ENCODE measurements around the gene CCDC82.

The CCDC82 gene

DNA sequence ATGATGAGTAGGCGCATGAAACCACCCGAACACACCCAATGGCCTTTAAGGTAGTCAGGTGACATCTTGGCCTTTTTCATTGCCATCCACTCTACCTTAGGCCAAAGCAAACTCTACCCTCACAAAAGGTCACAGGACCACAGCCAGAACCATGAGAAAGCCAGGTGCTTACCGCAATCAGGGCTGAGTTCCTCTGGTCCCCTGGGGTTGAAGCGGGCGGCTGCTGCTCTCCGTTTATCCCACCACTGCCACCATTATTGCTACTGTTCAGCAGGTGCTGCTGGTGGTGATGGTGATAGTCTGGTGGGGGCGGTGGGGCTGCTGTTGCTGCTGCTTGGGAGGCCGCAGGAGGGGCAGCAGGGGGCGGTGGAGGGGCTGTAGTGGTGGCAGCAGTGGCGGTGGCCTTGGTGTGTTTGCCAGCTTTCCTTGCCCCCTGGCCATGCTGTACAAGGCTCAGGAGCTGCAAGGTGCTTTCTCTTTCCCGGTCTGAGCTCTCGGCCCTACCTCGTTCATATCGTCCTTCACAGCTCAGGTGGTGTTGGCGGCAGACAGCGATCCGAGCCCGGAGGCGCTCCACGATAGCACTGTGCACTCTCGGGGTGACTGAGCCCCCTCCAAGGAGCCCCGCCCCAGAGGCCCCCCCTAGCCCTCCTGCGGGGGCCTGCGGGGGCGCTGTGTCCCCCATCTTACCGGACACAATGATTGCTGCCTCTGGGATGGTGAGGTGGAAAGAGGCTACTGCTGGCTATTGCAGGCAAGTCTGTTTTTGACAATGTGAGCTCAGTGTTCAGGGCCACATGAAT is 48.3 kb downstream of the CCDC82 start:
- no peak for DNase-seq (ENCODE audit: low spot score)
- Histone ChIP-seq H3K4me3 (ENCODE audit: severe bottlenecking) (peak overlapping the region; percentile 47), H3K4me1 (ENCODE audit: insufficient read depth, poor library complexity, severe bottlenecking) (peaks cover 35% of the 10 kb centered on the region), H3K27me3 (ENCODE audit: insufficient read depth, poor library complexity, severe bottlenecking) (no peaks in the 10 kb centered on the region), H3K27ac (ENCODE audit: poor library complexity, severe bottlenecking) (peak overlapping the region; percentile 55), H3K36me3 (ENCODE audit: low read depth) (no peaks in the 10 kb centered on the region), H3K9me3 (ENCODE audit: severe bottlenecking) (no peaks in the 10 kb centered on the region)
- TF ChIP-seq, protein P1, sequence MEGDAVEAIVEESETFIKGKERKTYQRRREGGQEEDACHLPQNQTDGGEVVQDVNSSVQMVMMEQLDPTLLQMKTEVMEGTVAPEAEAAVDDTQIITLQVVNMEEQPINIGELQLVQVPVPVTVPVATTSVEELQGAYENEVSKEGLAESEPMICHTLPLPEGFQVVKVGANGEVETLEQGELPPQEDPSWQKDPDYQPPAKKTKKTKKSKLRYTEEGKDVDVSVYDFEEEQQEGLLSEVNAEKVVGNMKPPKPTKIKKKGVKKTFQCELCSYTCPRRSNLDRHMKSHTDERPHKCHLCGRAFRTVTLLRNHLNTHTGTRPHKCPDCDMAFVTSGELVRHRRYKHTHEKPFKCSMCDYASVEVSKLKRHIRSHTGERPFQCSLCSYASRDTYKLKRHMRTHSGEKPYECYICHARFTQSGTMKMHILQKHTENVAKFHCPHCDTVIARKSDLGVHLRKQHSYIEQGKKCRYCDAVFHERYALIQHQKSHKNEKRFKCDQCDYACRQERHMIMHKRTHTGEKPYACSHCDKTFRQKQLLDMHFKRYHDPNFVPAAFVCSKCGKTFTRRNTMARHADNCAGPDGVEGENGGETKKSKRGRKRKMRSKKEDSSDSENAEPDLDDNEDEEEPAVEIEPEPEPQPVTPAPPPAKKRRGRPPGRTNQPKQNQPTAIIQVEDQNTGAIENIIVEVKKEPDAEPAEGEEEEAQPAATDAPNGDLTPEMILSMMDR (IDR thresholded peaks at IDR 0.05; ENCODE audit: poor library complexity, severe bottlenecking): peak; percentile 47
- peak; percentile 51 for ATAC-seq (ENCODE audit: low read depth)

DNA sequence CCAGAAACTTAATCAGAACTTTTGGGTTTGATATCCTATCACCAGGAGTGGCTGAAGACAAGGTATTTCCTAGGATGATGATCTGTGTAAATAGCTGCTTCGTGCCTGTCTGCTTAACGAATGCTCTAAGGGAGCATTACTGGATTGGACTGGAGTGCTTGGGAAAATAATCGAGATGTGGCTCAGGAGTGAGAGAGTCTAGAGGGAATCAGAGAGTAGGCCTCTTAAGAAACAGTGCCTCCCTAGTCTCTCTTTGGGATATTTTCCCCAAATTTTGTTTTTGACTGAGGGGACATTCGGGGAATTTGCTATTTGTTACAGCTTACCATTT is 49.2 kb downstream of the CCDC82 start:
- no peak for ATAC-seq (ENCODE audit: low read depth)
- H3K4me3 ChIP-seq (ENCODE audit: severe bottlenecking): no peak overlapping the region
- H3K9me3 ChIP-seq (ENCODE audit: severe bottlenecking): no peaks in the 10 kb centered on the region
- peaks cover 36% of the 10 kb centered on the region for H3K4me1 ChIP-seq (ENCODE audit: insufficient read depth, poor library complexity, severe bottlenecking)
- H3K27ac ChIP-seq (ENCODE audit: poor library complexity, severe bottlenecking): peak overlapping the region; percentile 54
- H3K27me3 ChIP-seq (ENCODE audit: insufficient read depth, poor library complexity, severe bottlenecking): no peaks in the 10 kb centered on the region
- H3K36me3 ChIP-seq (ENCODE audit: low read depth): no peaks in the 10 kb centered on the region
- DNase-seq (ENCODE audit: low spot score): no peak
- TF ChIP-seq, protein P1 (IDR thresholded peaks at IDR 0.05; ENCODE audit: poor library complexity, severe bottlenecking): no peak

DNA sequence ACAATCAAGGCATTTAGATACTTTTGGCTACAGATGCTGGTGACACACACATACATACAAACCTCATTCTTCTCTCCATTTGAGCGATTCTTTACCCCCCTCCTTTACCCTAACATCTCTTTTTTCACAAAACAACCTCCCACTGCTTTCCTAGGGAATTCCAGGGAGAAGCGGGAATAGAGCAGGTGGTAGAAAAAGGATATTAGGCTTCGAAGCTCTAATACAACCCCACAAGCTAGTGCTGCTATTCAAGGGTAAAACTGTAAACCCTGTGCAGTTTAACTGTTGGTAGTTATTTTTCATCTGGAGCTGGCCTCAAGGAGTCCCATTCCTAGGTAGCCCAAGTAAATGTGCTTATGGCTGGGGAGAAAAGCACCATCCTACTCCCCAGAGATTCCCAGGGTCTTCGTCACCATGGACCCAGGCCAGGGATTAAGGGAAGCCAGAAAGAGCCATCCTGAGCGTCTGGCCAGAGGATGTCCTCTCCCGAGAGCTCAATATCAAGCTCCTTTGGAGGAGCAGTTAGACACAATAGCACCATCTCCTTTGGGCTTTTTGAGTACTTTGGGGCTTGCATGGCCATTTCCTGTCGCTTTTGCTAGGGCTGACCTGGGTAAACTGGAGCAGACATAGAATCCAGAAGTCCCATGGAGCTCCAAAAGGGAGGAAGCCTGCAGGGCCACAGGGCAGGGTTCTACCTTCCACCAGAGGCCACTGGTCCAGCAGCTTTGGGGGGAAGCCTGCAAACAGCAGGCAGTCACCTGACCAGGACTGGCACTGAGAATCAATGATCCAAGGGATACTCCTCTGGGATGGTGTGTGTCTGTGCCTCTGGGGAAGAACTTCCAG is 49.8 kb downstream of the CCDC82 start:
- no peak for DNase-seq (ENCODE audit: low spot score)
- TF ChIP-seq, protein P1 (IDR thresholded peaks at IDR 0.05; ENCODE audit: poor library complexity, severe bottlenecking): no peak
- H3K9me3 ChIP-seq (ENCODE audit: severe bottlenecking): no peaks in the 10 kb centered on the region
- H3K4me3 ChIP-seq (ENCODE audit: severe bottlenecking): no peak overlapping the region
- no peaks in the 10 kb centered on the region for H3K27me3 ChIP-seq (ENCODE audit: insufficient read depth, poor library complexity, severe bottlenecking)
- no peak for ATAC-seq (ENCODE audit: low read depth)
- H3K4me1 ChIP-seq (ENCODE audit: insufficient read depth, poor library complexity, severe bottlenecking): peaks cover 36% of the 10 kb centered on the region
- no peaks in the 10 kb centered on the region for H3K36me3 ChIP-seq (ENCODE audit: low read depth)
- H3K27ac ChIP-seq (ENCODE audit: poor library complexity, severe bottlenecking): peak overlapping the region; percentile 54

DNA sequence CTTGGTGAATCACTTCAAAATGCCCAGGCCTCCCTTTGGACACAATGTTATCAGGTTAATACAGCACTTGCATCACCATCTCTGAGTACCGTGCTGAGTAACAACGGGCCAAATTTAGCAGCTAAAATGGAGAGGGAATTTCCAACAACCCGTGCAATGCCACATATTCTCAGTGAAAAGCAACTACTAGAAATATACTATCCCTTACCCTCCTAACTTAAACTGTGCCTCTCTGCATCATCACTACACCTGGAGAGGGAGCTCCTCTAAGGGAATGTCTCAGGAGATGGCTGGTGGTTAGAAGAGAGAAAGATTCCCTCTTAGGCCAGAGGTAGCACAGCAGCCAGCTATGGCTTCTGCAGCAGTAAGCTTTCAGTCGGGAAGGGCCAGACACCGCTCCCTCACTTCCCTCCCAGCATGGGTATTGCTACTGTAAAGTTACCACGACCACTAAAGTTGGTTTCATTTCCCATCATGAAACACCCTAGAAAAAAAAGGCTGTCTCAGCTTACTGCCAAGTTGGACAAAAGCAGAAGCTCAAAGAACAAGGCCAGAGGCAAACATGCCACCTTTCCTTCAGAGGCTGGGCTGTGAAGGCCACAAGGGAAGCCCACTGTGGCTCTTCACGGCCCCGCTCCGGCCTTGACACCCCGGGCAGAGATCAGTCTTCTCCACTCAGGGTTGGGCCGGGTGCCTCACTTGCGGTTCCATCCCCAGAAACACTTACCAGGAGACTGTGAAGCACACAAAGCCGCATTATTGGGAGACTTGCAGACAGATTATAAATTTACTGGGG is 50.6 kb downstream of the CCDC82 start:
- H3K27ac ChIP-seq (ENCODE audit: poor library complexity, severe bottlenecking): peak overlapping the region; percentile 54
- H3K4me3 ChIP-seq (ENCODE audit: severe bottlenecking): no peak overlapping the region
- no peaks in the 10 kb centered on the region for H3K27me3 ChIP-seq (ENCODE audit: insufficient read depth, poor library complexity, severe bottlenecking)
- TF ChIP-seq, protein P1 (IDR thresholded peaks at IDR 0.05; ENCODE audit: poor library complexity, severe bottlenecking): no peak
- no peak for DNase-seq (ENCODE audit: low spot score)
- H3K9me3 ChIP-seq (ENCODE audit: severe bottlenecking): no peaks in the 10 kb centered on the region
- H3K4me1 ChIP-seq (ENCODE audit: insufficient read depth, poor library complexity, severe bottlenecking): peaks cover 36% of the 10 kb centered on the region
- peak; percentile 51 for ATAC-seq (ENCODE audit: low read depth)
- no peaks in the 10 kb centered on the region for H3K36me3 ChIP-seq (ENCODE audit: low read depth)
